ENCODE data around the gene CT47C1. TPM values are rescaled to one million over a fixed set of nuclear protein-coding genes. Genes with fewer than 3 reads are reported as not detected.

The CT47C1 gene
- total RNA-seq, 4 donors from 2014 or later, result not detected

DNA sequence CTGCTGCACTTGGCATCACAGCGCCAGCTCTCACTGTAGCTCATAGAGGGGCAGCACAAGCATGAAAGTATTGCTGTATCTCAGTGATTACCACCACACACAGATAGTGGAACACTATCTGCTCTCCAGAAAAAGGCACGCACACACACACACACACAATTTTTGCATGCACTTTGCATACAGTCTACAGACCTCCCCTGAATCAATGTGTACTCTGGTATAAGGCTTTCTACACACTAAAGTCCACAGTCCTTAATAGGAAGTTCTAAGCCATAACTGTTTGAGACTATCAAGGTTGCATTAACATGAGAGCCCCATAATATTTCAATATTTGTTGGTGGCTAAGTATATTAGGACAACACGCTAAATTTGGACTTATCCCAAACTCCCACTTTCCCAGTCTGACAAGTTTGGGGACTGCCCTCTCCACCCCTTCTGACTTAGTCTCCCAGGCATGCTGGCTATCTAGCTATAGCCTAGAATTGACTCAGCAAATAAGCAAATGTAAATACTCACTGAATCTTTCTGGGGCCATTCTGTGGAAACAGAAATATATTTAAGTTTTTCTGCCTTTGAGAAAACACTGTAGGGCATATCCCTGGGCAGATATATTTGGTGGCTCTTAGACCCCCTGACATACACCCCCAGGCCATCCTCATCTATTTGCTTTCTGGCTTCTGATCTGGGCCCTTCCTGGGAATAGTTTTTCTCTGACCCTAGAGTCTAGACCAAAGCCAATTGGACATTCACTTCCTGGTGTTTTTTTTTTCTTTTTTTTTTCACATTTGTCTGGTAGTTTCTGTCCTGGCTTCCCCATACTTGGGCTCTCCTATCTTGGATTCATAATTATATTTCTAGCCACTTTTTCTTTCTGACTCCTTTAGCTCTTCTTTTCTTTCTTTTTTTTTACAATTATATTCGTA, 36.4 kb upstream of the CT47C1 start:
- Histone ChIP-seq H3K4me1 (peaks cover 11% of the 10 kb centered on the region), H3K27me3 (no peaks in the 10 kb centered on the region), H3K36me3 (no peaks in the 10 kb centered on the region), H3K9me3 (no peaks in the 10 kb centered on the region), H3K27ac (no peak overlapping the region), H3K4me3 (no peak overlapping the region)
- no peak for TF ChIP-seq EP300 (IDR thresholded peaks at IDR 0.05)
- TF ChIP-seq POLR2AphosphoS5 (IDR thresholded peaks at IDR 0.05), result no peak
- TF ChIP-seq POLR2A (IDR thresholded peaks at IDR 0.05), result no peak
- TF ChIP-seq, protein P1, sequence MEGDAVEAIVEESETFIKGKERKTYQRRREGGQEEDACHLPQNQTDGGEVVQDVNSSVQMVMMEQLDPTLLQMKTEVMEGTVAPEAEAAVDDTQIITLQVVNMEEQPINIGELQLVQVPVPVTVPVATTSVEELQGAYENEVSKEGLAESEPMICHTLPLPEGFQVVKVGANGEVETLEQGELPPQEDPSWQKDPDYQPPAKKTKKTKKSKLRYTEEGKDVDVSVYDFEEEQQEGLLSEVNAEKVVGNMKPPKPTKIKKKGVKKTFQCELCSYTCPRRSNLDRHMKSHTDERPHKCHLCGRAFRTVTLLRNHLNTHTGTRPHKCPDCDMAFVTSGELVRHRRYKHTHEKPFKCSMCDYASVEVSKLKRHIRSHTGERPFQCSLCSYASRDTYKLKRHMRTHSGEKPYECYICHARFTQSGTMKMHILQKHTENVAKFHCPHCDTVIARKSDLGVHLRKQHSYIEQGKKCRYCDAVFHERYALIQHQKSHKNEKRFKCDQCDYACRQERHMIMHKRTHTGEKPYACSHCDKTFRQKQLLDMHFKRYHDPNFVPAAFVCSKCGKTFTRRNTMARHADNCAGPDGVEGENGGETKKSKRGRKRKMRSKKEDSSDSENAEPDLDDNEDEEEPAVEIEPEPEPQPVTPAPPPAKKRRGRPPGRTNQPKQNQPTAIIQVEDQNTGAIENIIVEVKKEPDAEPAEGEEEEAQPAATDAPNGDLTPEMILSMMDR (IDR thresholded peaks at IDR 0.05), result no peak
- 81% methylated on average over 4 of the region's 4 CpGs for WGBS
- no peak for DNase-seq (ENCODE audit: low spot score in 2 of 2)

DNA sequence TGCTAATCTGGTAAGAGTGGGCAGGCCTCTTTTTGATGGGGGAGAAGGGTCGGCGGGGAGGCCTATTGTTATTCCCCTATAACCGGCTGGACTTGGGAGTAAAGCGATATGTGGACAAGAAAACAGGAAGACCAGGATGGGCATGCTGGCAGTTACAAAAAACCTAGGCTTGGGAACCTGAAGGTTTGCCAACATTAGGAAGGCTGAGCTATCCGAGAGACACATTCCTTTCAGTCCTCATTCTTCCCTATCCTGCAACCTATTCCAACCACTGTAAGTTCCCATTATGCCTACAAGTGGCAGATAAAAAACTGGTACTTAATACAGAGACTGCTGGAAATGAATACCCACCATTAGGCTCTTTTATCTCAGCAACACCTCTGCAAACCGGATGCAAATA, 32.4 kb upstream of the CT47C1 start:
- Histone ChIP-seq H3K4me1 (peaks cover 11% of the 10 kb centered on the region), H3K27ac (no peak overlapping the region), H3K4me3 (no peak overlapping the region), H3K9me3 (no peaks in the 10 kb centered on the region), H3K36me3 (no peaks in the 10 kb centered on the region), H3K27me3 (no peaks in the 10 kb centered on the region)
- DNase-seq (ENCODE audit: low spot score in 2 of 2), result no peak
- WGBS, result 75% methylated on average over 6 of the region's 6 CpGs
- no peak for TF ChIP-seq POLR2A (IDR thresholded peaks at IDR 0.05)
- no peak for TF ChIP-seq EP300 (IDR thresholded peaks at IDR 0.05)
- TF ChIP-seq POLR2AphosphoS5 (IDR thresholded peaks at IDR 0.05), result no peak
- TF ChIP-seq, protein P1 (IDR thresholded peaks at IDR 0.05), result no peak

DNA sequence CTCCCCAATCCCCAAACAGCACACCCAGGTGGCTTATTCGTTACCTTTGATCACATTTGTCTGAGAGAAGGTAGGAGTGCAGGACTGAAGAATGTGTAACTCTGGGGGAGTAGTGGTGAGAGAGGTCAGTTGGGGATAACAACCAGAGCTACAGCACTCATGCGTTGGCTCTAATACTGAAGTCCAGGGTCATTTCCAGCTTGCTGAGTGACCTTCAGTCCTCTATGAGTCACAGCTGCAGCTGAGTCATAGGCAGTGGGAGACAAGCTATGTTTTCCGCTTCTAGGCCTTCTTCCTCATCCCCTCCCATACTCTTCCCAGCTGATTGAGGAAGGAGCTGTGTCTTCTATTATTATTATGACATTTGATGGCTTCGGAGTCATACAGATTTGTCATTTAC, 31.6 kb upstream of the CT47C1 start:
- Histone ChIP-seq H3K27ac (no peak overlapping the region), H3K36me3 (no peaks in the 10 kb centered on the region), H3K4me3 (no peak overlapping the region), H3K9me3 (no peaks in the 10 kb centered on the region), H3K4me1 (peaks cover 11% of the 10 kb centered on the region), H3K27me3 (no peaks in the 10 kb centered on the region)
- TF ChIP-seq, protein P1 (IDR thresholded peaks at IDR 0.05), result no peak
- TF ChIP-seq POLR2A (IDR thresholded peaks at IDR 0.05) (no peak), POLR2AphosphoS5 (IDR thresholded peaks at IDR 0.05) (no peak)
- 52% methylated on average over 4 of the region's 4 CpGs for WGBS
- DNase-seq (ENCODE audit: low spot score in 2 of 2), result no peak

DNA sequence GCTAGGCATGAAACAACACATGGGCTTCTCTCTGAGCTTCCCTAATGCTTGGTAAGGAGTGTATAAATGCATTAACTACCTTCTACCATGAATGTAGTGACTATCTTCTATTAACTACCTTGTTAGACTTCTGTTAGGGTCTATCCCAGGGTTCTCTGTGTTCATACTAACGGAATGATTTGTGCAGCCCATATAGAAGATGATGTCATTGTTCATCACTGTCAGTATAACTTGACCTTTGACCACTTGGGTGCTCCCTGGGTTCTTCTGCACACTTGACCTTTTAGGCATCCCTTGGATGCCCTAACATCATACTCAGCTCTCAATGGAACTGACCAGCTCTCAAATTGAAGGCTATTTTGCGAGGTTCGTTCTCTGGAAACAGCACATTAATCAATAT, 30.8 kb upstream of the CT47C1 start:
- TF ChIP-seq, protein P1 (IDR thresholded peaks at IDR 0.05), result no peak
- TF ChIP-seq POLR2AphosphoS5 (IDR thresholded peaks at IDR 0.05) (no peak), POLR2A (IDR thresholded peaks at IDR 0.05) (no peak), EP300 (IDR thresholded peaks at IDR 0.05) (no peak)
- peaks cover 11% of the 10 kb centered on the region for H3K4me1 ChIP-seq
- no peaks in the 10 kb centered on the region for H3K36me3 ChIP-seq
- H3K9me3 ChIP-seq, result no peaks in the 10 kb centered on the region
- H3K4me3 ChIP-seq, result no peak overlapping the region
- 86% methylated on average over 3 of the region's 3 CpGs for WGBS
- no peak for DNase-seq (ENCODE audit: low spot score in 2 of 2)
- H3K27ac ChIP-seq, result no peak overlapping the region
- no peaks in the 10 kb centered on the region for H3K27me3 ChIP-seq

DNA sequence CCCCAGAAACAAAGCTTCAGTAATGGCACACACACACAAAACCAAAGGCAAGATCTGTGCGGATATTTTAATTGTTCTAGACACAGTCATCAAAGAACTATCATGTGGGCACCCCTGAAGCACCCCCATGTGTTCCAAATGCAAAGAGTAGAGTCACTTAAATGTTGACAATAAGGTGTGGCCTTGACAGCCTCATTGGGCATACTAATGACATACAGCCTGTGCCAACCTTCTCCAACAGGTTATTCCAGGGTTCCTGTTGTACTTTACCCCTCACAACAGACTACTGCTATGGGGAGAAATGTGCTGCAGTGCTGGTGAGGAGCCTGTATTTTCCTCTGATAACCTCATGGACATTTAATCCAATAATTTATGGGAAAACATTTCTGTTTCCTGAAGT, 29.8 kb upstream of the CT47C1 start:
- no peaks in the 10 kb centered on the region for H3K9me3 ChIP-seq
- no peak for DNase-seq (ENCODE audit: low spot score in 2 of 2)
- TF ChIP-seq, protein P1 (IDR thresholded peaks at IDR 0.05), result no peak
- TF ChIP-seq POLR2AphosphoS5 (IDR thresholded peaks at IDR 0.05), result no peak
- TF ChIP-seq EP300 (IDR thresholded peaks at IDR 0.05), result no peak
- no peak for TF ChIP-seq POLR2A (IDR thresholded peaks at IDR 0.05)
- H3K4me3 ChIP-seq, result no peak overlapping the region
- 100% methylated on average over 1 of the region's 1 CpG for WGBS
- H3K27ac ChIP-seq, result no peak overlapping the region
- H3K4me1 ChIP-seq, result peaks cover 11% of the 10 kb centered on the region
- H3K36me3 ChIP-seq, result no peaks in the 10 kb centered on the region
- no peaks in the 10 kb centered on the region for H3K27me3 ChIP-seq
